ENCODE data around the gene FXYD6. TPM values are rescaled to one million over a fixed set of nuclear protein-coding genes. Genes with fewer than 3 reads are reported as not detected.
A peak's percentile ranks its signal among the peaks of the same experiment; 100 is the strongest.

The FXYD6 gene
- total and polyA plus RNA-seq, 2 of the 8 experiments (the other 6 are each of a cell fraction or from before 2014, with no cell fraction given): 44.6 to 117 TPM

DNA sequence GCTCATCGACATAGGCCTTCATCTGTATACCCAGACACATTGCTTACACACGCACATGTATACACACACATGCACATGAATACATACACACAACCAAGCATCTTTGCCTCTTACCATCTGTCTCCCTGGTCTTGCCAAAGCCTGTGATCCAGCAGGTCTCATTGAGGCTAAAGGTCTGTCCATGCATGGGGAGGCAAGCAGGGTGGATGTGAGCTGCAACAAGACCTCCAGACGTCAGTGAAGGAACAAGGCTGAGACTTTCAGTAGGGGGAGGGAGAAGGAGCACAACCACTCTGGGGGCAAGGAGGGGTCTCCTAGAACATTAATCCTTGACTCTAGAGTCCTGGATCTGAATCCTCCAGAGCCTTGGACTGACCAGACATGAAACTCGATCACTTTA is 29.1 kb upstream of the FXYD6 start:
- no peak for FAIRE-seq
- WGBS, 2 experiments (ENCODE audit: extremely low coverage in 1 of 2, insufficient coverage in 1 of 2, insufficient read length in 1 of 2, insufficient replicate concordance in 2 of 2, low coverage in 1 of 2, low lambda C conversion rate in 2 of 2, missing lambda C conversion rate in 1 of 2): 87% methylated on average over 4 of the region's 4 CpGs; no CpG with 5 or more reads in 1 of the 2 experiments

More for the DNA sequence above, 29.1 kb upstream of the FXYD6 start:
- H3K79me2 ChIP-seq (ENCODE audit: control insufficient read depth in 1 of 2, insufficient read depth in 2 of 2, low read length in 2 of 2): no peaks in the 10 kb centered on the region
- H3K9me3 ChIP-seq (ENCODE audit: insufficient read depth in 2 of 2, low read depth in 1 of 2, low read length in 1 of 2): no peaks in the 10 kb centered on the region
- no peak overlapping the region for H3K27ac ChIP-seq (ENCODE audit: low read depth, low read length)
- H3K56ac ChIP-seq (replicated peaks; ENCODE audit: insufficient read length, low read depth, low read length): no peak overlapping the region
- no peak overlapping the region for H3K4me2 ChIP-seq (ENCODE audit: insufficient read depth in 1 of 2, low read depth in 2 of 2, low read length in 2 of 2)
- no peak for DNase-seq (ENCODE audit: low read depth in 1 of 2, low spot score in 2 of 2)
- H2BK15ac ChIP-seq (ENCODE audit: low read length): peak overlapping the region; percentile 98
- H3K36me3 ChIP-seq (ENCODE audit: control insufficient read depth in 2 of 4, insufficient read depth in 4 of 4, low read length in 3 of 4): no peaks in the 10 kb centered on the region
- H2BK12ac ChIP-seq (ENCODE audit: low read depth, low read length): peak overlapping the region; percentile 78; the same call in 1 of the 2 replicates
- no peak overlapping the region for H3K9ac ChIP-seq (replicated peaks in 1 of 4; ENCODE audit: extremely low read depth in 1 of 4, low read depth in 3 of 4, low read length in 3 of 4)
- POLR2A ChIA-PET (ENCODE audit: partially characterized antibody): interaction anchor here (1.1 kb wide), 1 partner anchor 29 kb away, joined by 3 read pairs; the partner anchor contains the start of gene FXYD6
- H2BK120ac ChIP-seq (replicated peaks; ENCODE audit: low read depth, low read length): no peak overlapping the region
- peaks cover 0 to 12% (median 3%) of the 10 kb centered on the region in 4 experiments; a peak in 5 of 7 replicates for H3K4me1 ChIP-seq (replicated peaks in 1 of 4; ENCODE audit: control insufficient read depth in 3 of 4, insufficient read depth in 4 of 4, low read length in 3 of 4)
- no peaks in the 10 kb centered on the region for H3K27me3 ChIP-seq (replicated peaks in 1 of 4; ENCODE audit: control insufficient read depth in 3 of 4, extremely low read depth in 1 of 4, insufficient read depth in 3 of 4, low read length in 3 of 4)
- no peaks in the 10 kb centered on the region for H3K79me1 ChIP-seq (ENCODE audit: low read depth, low read length)
- H3K4me3 ChIP-seq (ENCODE audit: extremely low read depth in 1 of 4, insufficient read depth in 2 of 4, low read depth in 3 of 4, low read length in 4 of 4): no peak overlapping the region
- TF ChIP-seq GABPA (IDR thresholded peaks at IDR 0.05; ENCODE audit: borderline replicate concordance, insufficient read depth, low read length): no peak
- no peak for TF ChIP-seq FOSL1 (IDR thresholded peaks at IDR 0.05; ENCODE audit: insufficient read depth, low read depth, low read length)
- no peak for TF ChIP-seq TCF12 (IDR thresholded peaks at IDR 0.05; ENCODE audit: low read depth, low read length)
- no peak for TF ChIP-seq YY1 (IDR thresholded peaks at IDR 0.05; ENCODE audit: low read depth, low read length)
- TF ChIP-seq HDAC2 (IDR thresholded peaks at IDR 0.05; ENCODE audit: borderline replicate concordance in 1 of 2, low read depth in 2 of 2, low read length in 2 of 2): no peak
- TF ChIP-seq TBP (IDR thresholded peaks at IDR 0.05; ENCODE audit: low read depth, low read length): no peak
- H2BK5ac ChIP-seq (ENCODE audit: low read depth, low read length): no peak overlapping the region
- H2AFZ ChIP-seq (ENCODE audit: low read length): no peak overlapping the region
- H4K20me1 ChIP-seq (replicated peaks in 1 of 2; ENCODE audit: control insufficient read depth in 1 of 2, insufficient read depth in 2 of 2, low read length in 2 of 2): no peaks in the 10 kb centered on the region
- peak overlapping the region; percentile 82; the same call in 1 of the 2 replicates for H2BK20ac ChIP-seq (ENCODE audit: low read length)
- no peak overlapping the region for H3K14ac ChIP-seq (ENCODE audit: insufficient read length)
- H2AK5ac ChIP-seq (ENCODE audit: low read depth, low read length): no peak overlapping the region
- no peak overlapping the region for H3K4ac ChIP-seq (replicated peaks; ENCODE audit: insufficient read length, low read depth, low read length)
- H4K5ac ChIP-seq (ENCODE audit: insufficient read length, low read depth, low read length): no peak overlapping the region
- no peak overlapping the region for H3K18ac ChIP-seq (ENCODE audit: extremely low read depth, low read length)
- CTCF ChIA-PET (ENCODE audit: partially characterized antibody): interaction anchor here (0.6 to 12.6 kb wide), 21 partner anchors 13 to 1824 kb away, joined by 3 to 122 read pairs (median 8); partner anchors contain the start of genes FXYD2, FXYD6 and TMPRSS13
- H4K8ac ChIP-seq (ENCODE audit: extremely low read depth, insufficient read depth, low read length): no peak overlapping the region
- H4K91ac ChIP-seq (replicated peaks; ENCODE audit: insufficient read length, low read length): no peak overlapping the region
- H3K23me2 ChIP-seq (ENCODE audit: low read depth, low read length): 0 out of 2 replicates have a peak, but pooled peaks cover 3% of the 10 kb centered on the region
- no peak overlapping the region for H3K23ac ChIP-seq (ENCODE audit: insufficient read length)
